Kidney glomerular epithelial cell (primary cell): Measurements from ENCODE around the gene PIK3R1.

ENCODE experiments used
- DNase-seq: peaks from one replicate; lab custom pipeline; 2025; lab: John Stamatoyannopoulos, UW

The PIK3R1 gene

GRCh38 chr5:68331192-68332079 is 115.9 kb downstream of the PIK3R1 start:
- peak; percentile 36 for DNase-seq

- no peak for DNase-seq
Observed at GRCh38 chr5:68332080-68332451, 116.5 kb downstream of the PIK3R1 start.

DNA sequence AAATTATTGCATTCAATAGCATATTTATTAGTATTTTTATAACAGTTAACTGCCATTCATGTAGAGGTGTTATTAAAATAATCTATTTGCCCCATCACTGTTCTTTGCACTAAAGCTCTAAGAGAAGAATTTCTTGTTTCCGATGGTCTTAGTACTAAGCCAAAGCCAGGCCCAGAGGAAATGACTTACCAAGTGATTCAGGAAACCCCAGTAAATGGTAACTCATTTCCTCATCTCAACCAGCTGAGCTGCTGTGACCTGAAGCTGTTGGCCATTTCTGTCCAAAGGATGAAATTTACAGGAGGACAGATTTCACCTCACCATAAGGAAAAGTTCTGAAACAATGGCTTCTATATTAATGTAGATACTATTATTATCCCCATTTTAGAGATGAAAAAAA is 117.0 kb downstream of the PIK3R1 start:
- no peak for DNase-seq

DNA sequence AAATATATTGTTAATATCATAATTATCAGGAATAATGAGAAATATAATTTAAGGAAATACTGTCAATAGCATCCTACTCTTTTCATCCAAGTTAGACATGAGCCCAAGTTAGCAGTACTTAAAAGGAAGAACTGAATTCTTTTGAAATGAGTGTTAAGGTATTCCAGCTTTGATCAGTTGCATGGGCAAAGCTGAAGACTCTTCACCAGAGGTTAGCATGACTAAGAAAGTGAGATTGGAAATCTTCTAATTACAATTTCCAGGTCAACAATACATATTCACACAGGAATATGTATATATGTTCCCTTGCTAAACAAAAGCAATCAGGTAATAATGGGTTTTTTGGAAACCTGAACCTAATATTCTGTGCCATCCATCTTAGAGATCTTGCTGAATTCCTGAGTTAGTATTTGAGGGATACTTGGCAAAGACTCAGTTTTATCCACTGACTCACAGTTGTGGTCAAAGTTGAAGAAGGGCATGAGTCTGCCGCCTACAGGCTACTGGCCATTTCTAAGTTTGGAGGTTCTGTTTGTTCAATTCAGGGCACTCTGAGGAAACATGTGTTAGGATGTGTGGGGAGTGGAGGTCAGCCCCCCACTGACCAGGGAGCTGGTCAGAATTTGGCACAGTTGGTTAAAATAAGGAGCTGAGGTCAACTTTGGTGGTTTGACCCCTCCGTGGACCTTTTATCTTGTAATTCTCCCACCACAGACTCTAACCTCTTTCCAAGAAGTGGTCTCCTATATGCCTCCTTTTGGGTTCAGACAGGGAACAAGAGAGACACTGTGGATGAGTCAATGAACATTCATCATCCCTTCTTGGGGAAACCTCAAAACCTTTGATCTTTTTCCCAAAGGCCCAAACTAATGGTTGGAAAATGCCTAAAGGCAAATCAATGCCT is 118.3 kb downstream of the PIK3R1 start:
- peak; percentile 92 for DNase-seq

DNA sequence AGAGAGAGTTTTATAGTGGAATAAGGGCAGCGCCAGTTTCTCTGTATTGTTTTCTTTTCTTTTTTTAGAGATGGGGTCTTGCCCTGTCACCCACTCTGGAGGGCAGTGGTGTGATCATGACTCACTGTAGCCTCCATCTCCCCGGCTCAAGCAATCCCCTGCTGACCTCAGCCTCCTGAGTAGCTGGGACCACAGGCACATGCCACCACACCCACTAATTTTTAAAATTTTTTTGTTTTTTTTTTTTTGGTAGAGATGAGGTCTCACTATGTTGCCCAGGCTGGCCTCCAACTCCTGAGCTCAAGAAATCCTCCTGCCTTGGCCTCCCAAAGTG is 119.0 kb downstream of the PIK3R1 start:
- no peak for DNase-seq

- DNase-seq: no peak
Observed at GRCh38 chr5:68335075-68335474, 119.5 kb downstream of the PIK3R1 start.

- DNase-seq: no peak
Observed at GRCh38 chr5:68336200-68336599, 120.6 kb downstream of the PIK3R1 start.

GRCh38 chr5:68337235-68337634 is 121.7 kb downstream of the PIK3R1 start:
- DNase-seq: no peak

GRCh38 chr5:68339921-68340321 is 124.4 kb downstream of the PIK3R1 start:
- peak; percentile 45 for DNase-seq

DNA sequence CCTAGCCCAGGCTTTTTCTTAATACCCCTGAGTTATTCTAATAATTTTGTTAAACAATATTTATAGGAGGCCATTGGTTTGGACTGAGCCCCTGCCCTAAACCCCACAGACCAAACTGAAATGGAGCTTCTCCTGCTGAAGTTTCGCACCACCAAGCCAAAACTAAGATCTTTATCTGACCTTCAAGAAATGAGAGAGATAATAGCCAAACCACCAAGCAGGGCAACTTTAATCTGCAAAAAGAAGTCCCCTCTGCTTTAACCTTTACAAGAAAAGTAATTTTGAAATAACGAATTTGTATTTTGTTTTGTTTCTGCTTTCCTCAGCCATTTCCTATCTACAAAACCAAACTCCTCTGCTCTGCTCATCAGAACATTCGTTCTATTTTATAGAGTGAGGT is 125.5 kb downstream of the PIK3R1 start:
- DNase-seq: no peak

- DNase-seq: no peak
Observed at GRCh38 chr5:68342693-68343092, 127.1 kb downstream of the PIK3R1 start.

- peak; percentile 91 for DNase-seq
Observed at GRCh38 chr5:68343421-68343826, 127.9 kb downstream of the PIK3R1 start.

DNA sequence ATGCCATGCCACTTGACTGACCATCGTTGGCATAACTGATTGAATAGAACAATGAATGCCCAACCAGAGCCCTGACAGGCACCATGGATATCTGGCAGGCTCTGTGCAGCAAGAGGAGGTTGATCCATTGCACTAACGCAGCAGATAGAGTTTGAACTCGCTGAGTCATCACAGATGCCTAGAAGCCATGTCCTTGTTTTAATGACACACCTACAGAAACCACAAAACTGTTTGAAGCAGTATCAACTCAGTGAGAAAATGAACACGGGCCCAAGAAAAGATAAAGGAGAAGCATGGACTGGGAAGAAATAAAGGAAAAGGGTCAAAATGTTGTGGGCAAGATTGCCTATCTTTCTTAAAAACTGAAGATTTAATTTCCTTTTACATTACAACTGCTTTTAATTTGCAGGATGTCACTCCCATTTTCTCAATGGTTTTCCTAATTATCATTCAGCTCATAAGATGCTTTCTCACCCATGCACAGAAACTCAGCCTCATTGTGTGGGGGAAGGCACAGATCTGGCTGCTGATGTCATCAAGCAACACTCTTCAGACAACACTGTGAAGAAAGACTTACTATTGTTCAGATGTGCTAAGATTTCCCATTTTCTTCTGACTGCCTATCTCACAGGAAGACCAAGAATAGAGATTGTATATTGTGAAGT is 129.0 kb downstream of the PIK3R1 start:
- DNase-seq: peak; percentile 67

GRCh38 chr5:68345171-68345570 is 129.6 kb downstream of the PIK3R1 start:
- DNase-seq: no peak

DNA sequence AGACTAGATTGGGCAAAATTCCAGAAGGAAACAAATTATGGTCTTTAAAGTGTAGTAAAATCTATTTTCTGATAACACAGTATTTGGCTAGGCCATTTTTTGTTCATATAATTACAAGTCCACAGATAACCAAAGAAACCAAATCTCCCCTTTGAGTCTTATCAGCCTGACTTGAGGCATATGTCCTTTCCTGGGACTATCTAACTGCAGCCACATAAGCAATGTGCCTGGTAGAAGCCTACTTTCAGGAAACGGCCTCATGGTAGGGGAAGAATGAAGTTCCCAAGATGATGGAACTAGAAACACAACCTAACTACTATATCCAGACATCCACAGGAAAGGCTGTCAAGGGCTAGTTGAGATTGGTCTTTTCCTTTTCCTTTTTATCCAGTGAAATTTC is 130.0 kb downstream of the PIK3R1 start:
- no peak for DNase-seq

GRCh38 chr5:68347536-68347935 is 132.0 kb downstream of the PIK3R1 start:
- no peak for DNase-seq

- no peak for DNase-seq
Observed at GRCh38 chr5:68348447-68349222, 133.1 kb downstream of the PIK3R1 start.

DNA sequence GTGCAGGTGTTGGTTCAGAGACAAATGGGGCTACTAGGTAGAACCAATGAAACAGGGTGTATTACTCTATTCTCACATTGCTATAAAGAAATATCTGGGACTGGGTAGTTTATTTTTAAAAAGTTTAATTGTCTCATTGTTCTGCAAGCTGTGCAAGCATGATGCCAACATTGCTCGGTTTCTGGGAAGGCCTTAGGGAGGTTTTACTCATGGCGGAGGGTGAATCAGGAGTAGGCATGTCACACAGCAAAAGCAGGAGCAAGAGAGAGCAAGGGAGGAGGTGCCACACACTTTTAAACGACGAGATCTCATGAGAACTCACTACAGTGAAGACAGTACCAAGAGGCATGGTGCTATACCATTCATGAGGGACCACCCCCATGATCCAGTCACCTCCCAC is 134.6 kb downstream of the PIK3R1 start:
- no peak for DNase-seq
